HG02870 (cell line): ENCODE data around the gene TYW1.
"Not testable (repeated sequence)": the region's sequence is repeated elsewhere in the genome, so short reads cannot be mapped to it uniquely, and the experiment has no call there.

ENCODE experiments used
- ATAC-seq: cut with Tn5 transposase; IDR thresholded peaks from one replicate; pipeline ENCODE4 v1.9.1; 2021; ENCODE audit warnings: mild to moderate bottlenecking, moderate library complexity; ENCODE audit not compliant: unreplicated experiment

Gene TYW1

GRCh38 chr7:66996444-66997191 lies at the start of gene TYW1:
Gene TYW1 (plus strand): TSS chr7:66996833. CDS start chr7:66996979, 146 bp downstream.
- ATAC-seq: peak; percentile 92

DNA sequence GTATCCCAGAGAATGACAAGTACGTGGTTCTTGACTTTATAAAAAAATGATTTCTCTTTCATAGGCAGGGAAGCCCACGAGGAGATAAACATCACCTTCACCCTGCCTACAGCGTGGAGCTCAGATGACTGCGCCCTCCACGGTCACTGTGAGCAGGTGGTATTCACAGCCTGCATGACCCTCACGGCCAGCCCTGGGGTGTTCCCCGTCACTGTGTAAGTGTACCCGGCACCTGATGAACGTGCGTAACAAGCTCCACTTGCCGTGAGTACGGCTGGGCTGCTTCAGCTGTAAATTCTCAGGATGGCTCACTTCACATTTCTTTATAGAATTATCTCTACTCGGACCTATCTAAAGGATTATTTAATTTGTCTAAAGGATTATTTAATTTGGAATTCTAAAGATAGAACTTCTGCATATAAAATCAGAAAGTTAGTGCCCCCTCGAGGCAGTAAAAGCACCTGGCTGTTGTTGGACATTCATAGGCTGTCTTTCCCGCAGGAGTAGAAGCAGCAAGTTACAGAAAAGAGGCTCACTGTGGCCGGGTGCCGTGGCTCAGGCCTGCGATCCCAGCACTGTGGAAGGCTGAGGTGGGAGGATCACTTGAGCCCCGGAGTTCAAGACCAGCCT lies 48.0 kb upstream of the TYW1 start:
- ATAC-seq: no peak

- ATAC-seq: no peak
These were observed 46.3 kb upstream of the TYW1 start for GRCh38 chr7:66950311-66950710.

DNA sequence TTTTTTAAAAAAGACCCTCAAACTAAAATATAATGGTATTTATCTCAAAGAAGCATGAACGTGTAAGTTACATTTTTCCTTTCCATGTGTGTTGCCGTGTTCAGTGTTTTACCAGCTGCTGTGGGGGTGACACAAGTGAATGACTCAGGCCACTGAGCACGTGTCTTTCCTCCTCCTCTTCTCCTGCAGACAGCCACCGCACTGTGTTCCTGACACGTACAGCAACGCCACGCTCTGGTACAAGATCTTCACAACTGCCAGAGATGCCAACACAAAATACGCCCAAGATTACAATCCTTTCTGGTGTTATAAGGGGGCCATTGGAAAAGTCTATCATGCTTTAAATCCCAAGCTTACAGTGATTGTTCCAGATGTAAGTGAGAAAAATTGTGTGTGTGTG lies 45.9 kb upstream of the TYW1 start:
- no peak for ATAC-seq

GRCh38 chr7:66952343-66953043 lies 44.1 kb upstream of the TYW1 start:
- ATAC-seq: no peak

- ATAC-seq: no peak
These were observed 43.6 kb upstream of the TYW1 start for GRCh38 chr7:66953044-66953427.

DNA sequence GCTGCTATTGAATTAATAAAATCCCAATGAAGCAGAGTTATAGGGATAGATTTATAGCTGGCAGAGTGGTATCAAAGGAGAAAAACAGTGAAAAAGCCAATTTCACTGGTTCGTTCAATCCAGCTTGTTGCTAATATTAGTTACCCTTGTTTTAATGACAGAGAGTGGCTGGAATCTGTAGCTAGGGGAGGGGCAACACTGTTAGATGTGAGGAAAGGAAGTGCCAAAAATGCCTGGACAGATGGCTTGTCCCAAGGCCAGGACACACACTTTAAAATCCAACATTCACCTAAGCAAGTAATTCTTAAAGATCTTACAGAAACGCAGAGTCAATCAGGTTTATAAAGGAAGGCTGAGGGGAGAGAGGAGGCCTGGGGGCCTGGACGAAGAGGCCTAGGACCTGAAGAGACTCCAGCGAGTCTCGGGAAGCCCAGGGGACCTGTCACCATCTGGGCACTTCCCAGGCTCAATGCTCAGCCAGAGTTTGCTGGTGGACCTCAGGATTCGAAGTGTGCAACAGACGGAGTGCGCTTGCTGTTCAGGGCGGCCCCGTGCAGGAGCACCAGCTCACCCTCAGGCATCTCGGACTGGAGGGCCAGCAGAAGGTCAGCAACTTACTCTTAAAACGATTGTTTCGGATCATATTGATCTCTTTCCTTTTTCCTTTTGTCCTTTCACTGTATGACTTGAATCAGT lies 38.9 kb upstream of the TYW1 start:
- no peak for ATAC-seq

DNA sequence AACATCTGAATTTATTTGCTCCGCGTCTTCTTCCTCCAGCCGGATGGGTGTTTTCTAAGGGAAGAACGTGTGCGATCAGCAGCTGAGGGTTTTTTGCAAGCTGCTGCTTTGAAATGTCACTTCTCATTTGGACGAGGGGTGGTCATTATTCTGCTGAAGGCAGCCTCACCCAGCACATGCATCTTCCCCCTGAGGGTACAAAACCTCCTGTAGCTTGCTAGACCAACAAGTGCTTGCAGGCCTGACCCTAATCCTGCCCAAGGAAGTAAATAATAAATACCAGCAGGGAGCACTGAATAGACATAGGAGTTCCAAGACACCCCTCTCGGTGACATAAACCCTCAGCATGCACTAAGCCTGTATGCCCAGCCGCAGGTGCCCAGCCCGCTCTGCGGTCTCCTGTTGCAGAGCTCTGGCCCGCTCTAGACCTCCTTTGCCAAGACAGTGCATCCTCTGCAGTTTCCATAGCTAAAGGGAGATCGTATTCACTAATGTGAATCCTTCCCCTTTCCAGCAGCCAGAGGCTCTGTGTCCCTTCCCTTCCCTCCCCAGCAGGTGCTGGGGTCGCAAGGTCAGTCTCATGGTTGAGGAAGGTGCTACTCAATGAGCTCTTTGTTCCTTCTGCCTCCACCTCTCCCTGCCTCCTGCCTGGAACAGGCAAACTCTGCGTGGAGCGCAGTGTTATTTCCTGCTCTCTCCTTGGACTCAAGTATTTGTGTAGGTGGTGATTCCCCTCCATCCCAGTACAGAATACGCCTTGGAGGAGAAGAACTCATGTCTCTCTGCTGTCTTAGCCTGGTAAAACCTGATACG lies 37.9 kb upstream of the TYW1 start:
- ATAC-seq: no peak

- ATAC-seq: no peak
These were observed 36.4 kb upstream of the TYW1 start for GRCh38 chr7:66960192-66960591.

- no peak for ATAC-seq
These were observed 35.5 kb upstream of the TYW1 start for GRCh38 chr7:66961096-66961495.

DNA sequence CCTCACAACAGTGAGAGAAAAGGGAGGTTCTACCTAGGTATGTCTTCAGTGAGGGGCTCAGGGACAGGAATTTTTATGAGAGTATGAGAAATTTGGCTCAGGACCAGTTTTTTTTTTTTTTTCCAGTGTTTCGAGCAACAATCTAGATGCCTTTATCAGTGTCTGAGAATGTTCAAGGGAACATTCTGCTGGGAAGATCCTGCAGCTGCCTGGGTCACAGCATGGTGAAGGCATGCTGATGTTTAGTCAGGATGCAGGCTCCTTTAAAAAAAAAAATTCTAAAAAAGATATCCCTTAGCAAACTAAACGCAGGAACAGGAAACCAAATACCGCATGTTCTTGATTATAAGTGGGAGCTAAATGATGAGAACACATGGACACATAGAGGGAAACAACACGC lies 32.2 kb upstream of the TYW1 start:
- ATAC-seq: no peak

- no peak for ATAC-seq
These were observed 29.6 kb upstream of the TYW1 start for GRCh38 chr7:66967029-66967428.

- not testable (repeated sequence) for ATAC-seq
These were observed 27.6 kb upstream of the TYW1 start for GRCh38 chr7:66969001-66969400.

DNA sequence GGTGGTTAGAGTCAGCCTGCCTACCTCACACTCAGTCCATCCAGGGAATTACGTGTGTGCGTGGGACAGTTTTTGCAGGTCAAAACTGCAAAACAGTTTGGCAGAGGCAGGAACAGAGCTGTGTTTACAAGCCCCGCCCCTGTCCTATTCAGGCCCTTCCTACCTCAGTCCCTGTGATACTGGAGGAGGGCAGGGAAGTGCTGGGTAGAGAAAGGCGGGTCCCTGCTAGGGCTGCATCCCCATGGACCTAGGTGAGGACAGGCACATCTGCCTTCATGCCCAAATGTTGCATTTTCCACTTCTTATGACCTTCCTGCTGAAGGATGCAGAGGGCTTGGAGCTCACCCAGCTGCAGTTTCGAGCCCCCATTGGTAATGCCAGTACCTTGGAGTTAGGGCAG lies 26.3 kb upstream of the TYW1 start:
- no peak for ATAC-seq

- ATAC-seq: no peak
These were observed 21.5 kb upstream of the TYW1 start for GRCh38 chr7:66974986-66975590.

GRCh38 chr7:66978312-66978711 lies 18.3 kb upstream of the TYW1 start:
- ATAC-seq: not testable (repeated sequence)

GRCh38 chr7:66979013-66979412 lies 17.6 kb upstream of the TYW1 start:
- ATAC-seq: not testable (repeated sequence)

DNA sequence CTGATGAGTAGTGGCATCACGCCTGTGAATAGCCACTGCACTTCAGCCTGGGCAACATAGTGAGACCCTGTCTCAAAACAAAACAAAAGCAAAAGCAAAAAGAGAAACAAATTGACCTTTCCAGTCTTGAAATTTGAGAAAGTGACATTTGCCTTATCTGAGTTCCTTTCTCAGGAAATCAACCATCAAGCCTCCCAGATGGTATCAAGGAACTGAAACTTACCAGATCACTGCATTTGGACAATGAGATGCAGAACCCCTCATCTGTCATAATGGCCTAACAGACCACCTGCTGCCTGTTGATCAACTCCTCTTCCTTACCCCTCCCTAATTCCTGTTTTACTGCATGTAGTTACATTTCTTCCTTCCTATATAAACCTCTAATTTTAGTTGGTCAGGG lies 16.3 kb upstream of the TYW1 start:
- not testable (repeated sequence) for ATAC-seq

DNA sequence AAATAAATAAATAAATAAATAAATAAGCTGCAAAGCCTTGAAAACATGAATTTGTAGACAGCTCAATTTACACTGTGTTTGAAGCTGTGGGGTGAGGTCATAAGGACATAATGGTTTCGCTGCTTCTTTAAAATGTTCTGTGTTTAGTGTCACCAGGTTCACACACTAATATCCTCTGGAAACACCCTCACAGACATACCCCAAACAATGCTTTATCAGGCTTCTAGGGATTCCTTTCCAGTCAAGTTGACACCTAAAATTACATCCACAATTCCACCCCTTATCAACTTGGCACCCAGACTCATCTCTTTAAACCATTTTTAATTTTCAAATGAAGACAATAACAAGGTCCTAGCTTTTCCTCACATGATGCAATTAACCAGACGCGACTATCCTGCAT lies 7.1 kb upstream of the TYW1 start:
- ATAC-seq: not testable (repeated sequence)

DNA sequence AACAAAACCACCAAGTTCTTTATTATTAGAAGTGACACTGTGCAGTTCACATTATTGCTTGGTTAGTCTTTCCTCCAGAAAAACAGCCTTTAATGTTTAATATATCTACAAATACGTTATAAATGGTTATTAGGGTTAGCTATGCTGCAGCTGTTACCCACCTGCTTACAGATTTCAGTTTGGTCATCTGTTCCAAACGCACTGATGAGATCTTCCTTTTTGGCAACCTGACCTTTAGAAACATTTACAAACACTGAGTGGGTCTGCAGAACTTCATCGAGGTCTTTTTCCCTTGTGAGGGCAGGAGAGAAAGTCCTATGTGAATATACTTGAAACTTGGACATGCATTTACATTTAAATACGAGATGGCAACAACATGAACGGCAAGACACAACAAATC lies 2.6 kb upstream of the TYW1 start:
- not testable (repeated sequence) for ATAC-seq
